Measurements from ENCODE around the gene THRSP.
A peak's percentile ranks its signal among the peaks of the same experiment; 100 is the strongest.
"Not testable (repeated sequence)": the region's sequence is repeated elsewhere in the genome, so short reads cannot be mapped to it uniquely, and the experiment has no call there.

Gene THRSP

DNA sequence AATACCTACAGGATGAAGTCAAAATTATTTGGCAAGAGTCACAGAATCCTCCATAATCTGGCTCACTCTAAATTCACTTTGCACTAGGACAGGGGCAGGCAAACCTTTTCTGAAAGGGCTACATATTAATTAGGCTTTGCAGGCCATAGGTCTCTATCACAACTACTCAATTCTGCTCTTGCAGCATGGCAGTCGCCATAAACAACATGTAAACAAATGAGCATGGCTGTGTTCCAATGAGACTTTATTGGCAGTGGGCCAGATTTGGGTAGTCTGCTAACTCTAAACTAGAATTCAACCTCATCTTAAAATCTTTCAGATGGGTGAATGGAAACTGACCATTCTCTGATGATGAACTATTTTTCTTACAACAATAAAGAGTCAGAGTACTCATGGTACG, 5.8 kb downstream of the THRSP start:
- no peaks in the 10 kb centered on the region for H3K27me3 ChIP-seq (ENCODE audit: insufficient read depth, low read length)
- 100% methylated on average over 2 of the region's 2 CpGs for WGBS

DNA sequence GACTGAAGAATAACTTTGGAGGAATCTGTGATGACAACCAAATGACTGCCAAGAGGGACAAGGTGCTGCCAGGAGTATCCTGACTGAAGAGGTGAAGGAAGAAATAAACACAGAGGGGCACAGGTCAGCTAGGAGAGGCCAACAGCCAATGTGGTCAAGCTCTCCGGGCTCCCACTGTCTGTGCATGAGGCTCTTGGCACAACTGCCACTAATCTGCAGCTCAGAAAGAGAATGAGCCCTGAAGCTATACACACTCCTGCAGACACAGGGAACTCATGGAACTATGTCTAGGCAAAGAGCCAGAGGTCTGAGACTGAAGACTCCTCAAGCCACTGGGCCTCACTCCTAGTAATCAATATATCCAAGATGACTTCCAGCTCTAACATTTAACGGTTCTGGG, 7.0 kb downstream of the THRSP start:
- 96% methylated on average over 2 of the region's 2 CpGs for WGBS
- Histone ChIP-seq H3K9ac (ENCODE audit: low read depth, low read length) (no peak overlapping the region), H3K36me3 (ENCODE audit: insufficient read depth, low read length) (peaks cover 51% of the 10 kb centered on the region), H3K27ac (ENCODE audit: low read depth, low read length) (no peak overlapping the region), H3K9me3 (ENCODE audit: insufficient read depth, low read depth, low read length) (no peaks in the 10 kb centered on the region), H3K4me3 (ENCODE audit: low read length) (no peak overlapping the region), H3K4me1 (ENCODE audit: insufficient read depth, low read length) (no peaks in the 10 kb centered on the region), H3K27me3 (ENCODE audit: insufficient read depth, low read length) (no peaks in the 10 kb centered on the region)

More for the DNA sequence above, 5.8 kb downstream of the THRSP start:
- Histone ChIP-seq H3K9ac (ENCODE audit: low read depth, low read length) (no peak overlapping the region), H3K4me3 (ENCODE audit: low read length) (no peak overlapping the region), H3K4me1 (ENCODE audit: insufficient read depth, low read length) (no peaks in the 10 kb centered on the region), H3K9me3 (ENCODE audit: insufficient read depth, low read depth, low read length) (no peaks in the 10 kb centered on the region), H3K36me3 (ENCODE audit: insufficient read depth, low read length) (peaks cover 51% of the 10 kb centered on the region), H3K27ac (ENCODE audit: low read depth, low read length) (no peak overlapping the region)

DNA sequence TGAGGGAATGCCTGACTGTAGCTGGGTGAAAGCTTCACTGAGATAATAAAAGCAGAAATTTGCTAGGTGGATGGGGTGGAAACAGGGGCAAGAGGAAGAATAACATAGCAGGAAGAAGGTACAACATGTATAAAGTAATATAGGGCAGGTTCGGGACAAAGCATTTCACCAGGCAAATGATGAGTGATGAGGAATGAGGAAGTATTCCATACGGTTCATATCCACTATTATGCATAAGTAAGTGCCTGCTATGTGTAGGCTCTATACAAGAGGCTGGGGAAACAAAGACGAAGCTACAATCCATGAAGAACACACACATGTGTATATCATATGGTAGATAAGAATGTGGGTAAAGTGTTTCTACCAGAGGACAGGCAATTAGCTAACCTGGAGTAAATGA, 8.1 kb downstream of the THRSP start:
- Histone ChIP-seq H3K4me3 (ENCODE audit: low read length) (no peak overlapping the region), H3K9ac (ENCODE audit: low read depth, low read length) (no peak overlapping the region), H3K9me3 (ENCODE audit: insufficient read depth, low read depth, low read length) (no peaks in the 10 kb centered on the region), H3K36me3 (ENCODE audit: insufficient read depth, low read length) (peaks cover 54% of the 10 kb centered on the region), H3K27ac (ENCODE audit: low read depth, low read length) (no peak overlapping the region), H3K4me1 (ENCODE audit: insufficient read depth, low read length) (no peaks in the 10 kb centered on the region), H3K27me3 (ENCODE audit: insufficient read depth, low read length) (no peaks in the 10 kb centered on the region)
- WGBS: 98% methylated on average over 3 of the region's 3 CpGs

DNA sequence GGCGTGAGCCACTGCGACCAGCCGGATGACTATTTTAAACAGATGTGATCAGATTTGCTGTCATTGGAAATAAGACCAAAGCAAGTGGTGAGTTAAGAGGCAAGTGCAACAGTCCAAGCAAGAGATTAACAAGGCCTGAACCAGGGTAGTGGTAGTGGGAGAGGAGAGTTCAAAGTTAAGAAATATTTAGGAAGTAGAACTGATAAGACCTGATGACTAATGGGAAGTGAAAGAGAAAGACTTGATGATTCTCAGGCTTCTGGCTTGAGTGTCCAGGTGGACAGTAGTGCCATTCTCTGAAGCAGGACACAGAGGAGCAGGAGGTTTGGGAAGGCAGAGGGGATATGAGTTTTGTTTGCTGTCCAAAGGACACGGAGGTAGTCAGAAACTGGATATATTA, 8.8 kb downstream of the THRSP start:
- 94% methylated on average over 4 of the region's 4 CpGs for whole genome bisulfite sequencing
- Histone ChIP-seq H3K9me3 (ENCODE audit: insufficient read depth, low read depth, low read length) (no peaks in the 10 kb centered on the region), H3K4me1 (ENCODE audit: insufficient read depth, low read length) (no peaks in the 10 kb centered on the region), H3K27me3 (ENCODE audit: insufficient read depth, low read length) (no peaks in the 10 kb centered on the region), H3K36me3 (ENCODE audit: insufficient read depth, low read length) (peaks cover 52% of the 10 kb centered on the region), H3K9ac (ENCODE audit: low read depth, low read length) (no peak overlapping the region), H3K4me3 (ENCODE audit: low read length) (no peak overlapping the region), H3K27ac (ENCODE audit: low read depth, low read length) (no peak overlapping the region)

DNA sequence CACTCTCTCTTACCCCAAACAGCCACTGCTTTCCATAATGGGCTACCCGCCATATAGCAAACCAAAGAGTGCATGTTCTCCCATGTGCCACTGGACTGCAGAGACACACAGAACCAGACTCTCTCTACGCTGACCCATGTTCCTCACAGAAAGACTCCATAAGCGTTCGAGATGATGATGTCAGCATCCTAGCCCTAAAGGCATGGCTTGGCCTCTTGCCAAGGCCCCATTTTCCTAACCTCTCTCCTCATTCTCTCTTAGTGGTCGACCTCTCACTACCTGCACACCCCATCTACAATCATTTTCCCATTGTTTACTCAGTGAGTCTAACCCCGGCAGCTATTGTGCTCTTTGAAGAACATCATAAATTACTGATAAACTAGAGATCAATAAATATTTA, 11.1 kb downstream of the THRSP start:
- peaks cover 34% of the 10 kb centered on the region for H3K36me3 ChIP-seq (ENCODE audit: insufficient read depth, low read length)
- 92% methylated on average over 6 of the region's 6 CpGs for WGBS
- peaks cover 4% of the 10 kb centered on the region; the same call in 1 of the 2 replicates for H3K4me1 ChIP-seq (ENCODE audit: insufficient read depth, low read length)
- H3K4me3 ChIP-seq (ENCODE audit: low read length): no peak overlapping the region
- H3K9ac ChIP-seq (ENCODE audit: low read depth, low read length): no peak overlapping the region
- H3K9me3 ChIP-seq (ENCODE audit: insufficient read depth, low read depth, low read length): no peaks in the 10 kb centered on the region
- no peaks in the 10 kb centered on the region for H3K27me3 ChIP-seq (ENCODE audit: insufficient read depth, low read length)
- no peak overlapping the region for H3K27ac ChIP-seq (ENCODE audit: low read depth, low read length)

DNA sequence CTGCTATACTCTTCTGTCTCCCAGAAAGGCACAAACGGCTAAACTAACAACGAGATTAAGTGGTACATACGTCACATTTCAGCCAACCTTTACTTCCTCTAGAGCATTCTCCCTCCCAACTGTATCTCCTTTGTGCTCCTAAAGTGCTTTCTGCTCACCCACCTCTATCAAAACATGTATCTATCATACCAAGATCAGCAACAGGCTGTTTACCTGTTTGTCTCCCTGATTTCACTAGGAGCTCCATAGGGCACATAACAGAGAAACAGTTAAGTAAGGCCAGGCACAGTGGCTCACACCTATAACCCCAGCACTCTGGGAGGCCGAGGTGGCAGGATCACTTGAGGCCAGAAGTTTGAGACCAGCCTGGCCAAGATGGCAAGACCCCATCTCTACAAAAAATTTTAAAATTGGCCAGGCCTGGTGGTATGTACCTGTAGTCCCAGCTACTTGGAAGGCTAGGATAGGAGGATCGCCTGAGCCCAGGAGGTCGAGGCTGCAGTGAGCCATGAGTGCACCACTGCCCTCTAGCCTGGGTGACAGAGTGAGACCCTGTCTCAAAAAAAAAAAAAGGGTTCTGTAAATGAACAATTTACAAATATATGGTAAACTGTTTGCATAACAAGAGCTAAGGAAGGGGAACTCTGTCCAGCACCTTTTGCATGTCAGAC, 13.2 kb downstream of the THRSP start:
- H3K27ac ChIP-seq (ENCODE audit: low read depth, low read length): no peak overlapping the region
- no peak overlapping the region for H3K9ac ChIP-seq (ENCODE audit: low read depth, low read length)
- peaks cover 14% of the 10 kb centered on the region for H3K36me3 ChIP-seq (ENCODE audit: insufficient read depth, low read length)
- H3K27me3 ChIP-seq (ENCODE audit: insufficient read depth, low read length): no peaks in the 10 kb centered on the region
- H3K4me3 ChIP-seq (ENCODE audit: low read length): no peak overlapping the region
- H3K9me3 ChIP-seq (ENCODE audit: insufficient read depth, low read depth, low read length): no peaks in the 10 kb centered on the region
- peaks cover 4% of the 10 kb centered on the region; the same call in 1 of the 2 replicates for H3K4me1 ChIP-seq (ENCODE audit: insufficient read depth, low read length)
- WGBS: 90% methylated on average over 6 of the region's 6 CpGs

DNA sequence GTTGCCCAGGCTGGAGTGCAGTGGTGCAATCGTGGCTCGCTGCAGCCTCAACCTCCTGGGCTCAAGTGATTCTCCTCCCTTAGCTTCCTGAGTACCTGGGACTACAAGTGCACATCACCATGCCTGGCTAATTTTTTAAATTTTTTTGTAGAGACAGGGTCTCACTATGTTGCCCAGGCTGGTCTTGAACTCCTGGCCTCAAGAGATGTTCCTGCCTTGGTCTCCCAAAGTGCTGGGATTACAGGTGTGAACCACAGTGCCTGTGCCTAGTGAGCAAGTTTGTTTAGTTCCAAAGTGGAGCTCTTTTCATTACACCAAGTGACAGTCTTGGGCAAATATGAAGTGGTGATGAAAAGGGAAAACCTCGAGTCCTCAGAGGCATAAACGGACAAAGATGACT, 13.9 kb downstream of the THRSP start:
- not testable (repeated sequence) for H3K27me3 ChIP-seq (ENCODE audit: insufficient read depth, low read length); H3K4me1 ChIP-seq (ENCODE audit: insufficient read depth, low read length); H3K36me3 ChIP-seq (ENCODE audit: insufficient read depth, low read length); H3K27ac ChIP-seq (ENCODE audit: low read depth, low read length); H3K9me3 ChIP-seq (ENCODE audit: insufficient read depth, low read depth, low read length); H3K9ac ChIP-seq (ENCODE audit: low read depth, low read length)
- H3K4me3 ChIP-seq (ENCODE audit: low read length): peak overlapping the region; percentile 87; the same call in 1 of the 2 replicates
- WGBS: 94% methylated on average over 4 of the region's 4 CpGs

DNA sequence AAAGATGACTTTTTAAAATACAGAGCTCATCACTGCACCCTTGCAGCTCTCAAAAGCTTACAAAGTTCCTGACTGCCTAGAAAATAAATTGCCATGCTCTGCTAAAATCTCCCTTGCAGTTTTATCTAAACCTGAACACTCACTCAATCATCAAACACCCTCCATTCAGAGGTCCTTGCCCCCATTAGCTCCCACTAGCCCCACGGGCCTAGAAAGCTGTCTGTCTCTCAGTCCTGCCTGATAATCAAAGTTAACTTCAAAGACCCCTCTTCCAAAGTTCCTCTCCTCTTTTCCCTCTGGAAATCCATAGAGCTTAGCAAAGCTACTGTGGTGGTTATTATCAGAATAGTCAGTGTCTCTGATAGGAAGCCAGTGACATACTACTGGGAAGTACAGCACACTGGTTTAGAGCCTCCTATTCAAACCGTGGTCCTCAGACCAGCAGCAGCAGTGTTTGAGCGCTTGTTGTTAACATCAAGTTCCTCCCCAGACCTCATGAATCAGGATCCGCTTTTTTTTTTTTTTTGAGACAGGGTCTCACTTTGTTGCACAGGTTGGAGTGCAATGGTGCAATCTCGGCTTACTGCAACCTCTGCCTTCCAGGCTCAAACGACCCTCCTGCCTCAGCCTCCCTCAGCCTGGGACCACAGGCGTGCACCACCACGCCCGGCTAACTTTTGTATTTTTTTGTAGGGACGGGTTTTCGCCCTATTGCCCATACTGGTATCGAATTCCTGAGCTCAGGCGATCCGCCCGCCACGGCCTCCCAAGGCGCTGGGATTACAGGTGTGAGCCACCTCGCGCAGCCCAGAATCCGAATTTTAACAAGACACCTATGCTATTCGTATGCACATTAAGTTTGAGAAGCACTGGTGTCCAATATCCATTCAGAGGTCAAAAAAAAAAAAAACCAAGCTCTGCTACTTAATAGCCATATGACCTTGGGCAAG, 14.8 kb downstream of the THRSP start:
- Histone ChIP-seq H3K27ac (ENCODE audit: low read depth, low read length) (no peak overlapping the region), H3K9ac (ENCODE audit: low read depth, low read length) (peak overlapping the region; percentile 90)
- 29% methylated on average over 19 of the region's 21 CpGs for WGBS

DNA sequence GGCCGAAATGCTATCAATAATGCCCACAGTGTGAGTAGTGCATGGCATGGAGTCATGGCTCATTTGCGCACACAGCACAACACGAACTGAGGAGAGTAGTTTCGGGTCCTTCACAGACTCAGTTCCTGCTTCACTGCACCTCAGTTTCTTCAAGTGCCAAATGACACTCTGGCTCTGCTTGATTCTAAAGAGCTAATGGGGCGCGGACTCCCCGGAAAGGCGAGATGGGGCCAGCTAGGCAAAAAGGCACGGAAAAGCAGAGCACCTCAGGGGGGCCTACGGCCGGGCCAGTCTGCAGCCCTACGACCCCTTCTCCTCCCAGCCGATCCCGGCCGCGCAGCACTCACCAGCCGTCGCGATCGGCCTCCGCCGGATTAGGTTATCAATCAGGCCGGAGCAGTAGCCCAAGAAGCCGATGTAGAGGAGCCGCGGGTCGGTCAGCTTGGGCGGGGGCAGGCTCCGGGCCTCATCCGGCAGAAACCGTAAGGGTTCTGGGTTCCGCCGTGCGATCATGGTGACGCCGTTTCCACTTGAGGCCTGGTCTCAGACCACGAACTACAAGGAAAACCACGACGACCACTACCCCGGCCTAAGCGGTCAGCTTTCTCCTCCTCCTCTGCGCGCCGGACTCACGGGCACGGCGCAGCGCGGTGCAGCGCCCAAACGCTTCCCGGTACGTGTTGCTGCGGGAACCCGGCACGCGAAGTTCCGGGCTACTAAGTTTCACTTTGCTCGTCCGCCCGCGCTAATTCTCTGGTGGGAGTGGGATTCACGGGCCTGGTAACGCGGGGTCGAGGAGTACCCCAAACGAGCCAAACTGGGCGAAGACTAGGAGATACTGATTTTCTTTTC, 15.8 kb downstream of the THRSP start, which contains the start of gene NDUFC2:
TSS of gene NDUFC2 (minus strand) at position 631 of the 852 bp plus-strand sequence. CDS start at position 513, 118 bp downstream.
- Histone ChIP-seq H3K4me3 (ENCODE audit: low read length) (peak within 1 kb of the TSS; percentile 87), H3K9me3 (ENCODE audit: insufficient read depth, low read depth, low read length) (no peaks in the 10 kb centered on the region), H3K36me3 (ENCODE audit: insufficient read depth, low read length) (peaks cover 5% of the 10 kb centered on the region; the same call in 1 of the 2 replicates), H3K4me1 (ENCODE audit: insufficient read depth, low read length) (peaks cover 4% of the 10 kb centered on the region; the same call in 1 of the 2 replicates), H3K27ac (ENCODE audit: low read depth, low read length) (peak within 1 kb of the TSS; percentile 74), H3K27me3 (ENCODE audit: insufficient read depth, low read length) (no peaks in the 10 kb centered on the region), H3K9ac (ENCODE audit: low read depth, low read length) (peak within 1 kb of the TSS; percentile 90)
- under 1% methylated on average over 68 of the region's 68 CpGs for WGBS

More for the DNA sequence above, 14.8 kb downstream of the THRSP start:
- H3K4me3 ChIP-seq (ENCODE audit: low read length): peak overlapping the region; percentile 87
- peaks cover 4% of the 10 kb centered on the region; the same call in 1 of the 2 replicates for H3K4me1 ChIP-seq (ENCODE audit: insufficient read depth, low read length)
- no peaks in the 10 kb centered on the region for H3K9me3 ChIP-seq (ENCODE audit: insufficient read depth, low read depth, low read length)
- H3K27me3 ChIP-seq (ENCODE audit: insufficient read depth, low read length): no peaks in the 10 kb centered on the region
- H3K36me3 ChIP-seq (ENCODE audit: insufficient read depth, low read length): peaks cover 5% of the 10 kb centered on the region; the same call in 1 of the 2 replicates

DNA sequence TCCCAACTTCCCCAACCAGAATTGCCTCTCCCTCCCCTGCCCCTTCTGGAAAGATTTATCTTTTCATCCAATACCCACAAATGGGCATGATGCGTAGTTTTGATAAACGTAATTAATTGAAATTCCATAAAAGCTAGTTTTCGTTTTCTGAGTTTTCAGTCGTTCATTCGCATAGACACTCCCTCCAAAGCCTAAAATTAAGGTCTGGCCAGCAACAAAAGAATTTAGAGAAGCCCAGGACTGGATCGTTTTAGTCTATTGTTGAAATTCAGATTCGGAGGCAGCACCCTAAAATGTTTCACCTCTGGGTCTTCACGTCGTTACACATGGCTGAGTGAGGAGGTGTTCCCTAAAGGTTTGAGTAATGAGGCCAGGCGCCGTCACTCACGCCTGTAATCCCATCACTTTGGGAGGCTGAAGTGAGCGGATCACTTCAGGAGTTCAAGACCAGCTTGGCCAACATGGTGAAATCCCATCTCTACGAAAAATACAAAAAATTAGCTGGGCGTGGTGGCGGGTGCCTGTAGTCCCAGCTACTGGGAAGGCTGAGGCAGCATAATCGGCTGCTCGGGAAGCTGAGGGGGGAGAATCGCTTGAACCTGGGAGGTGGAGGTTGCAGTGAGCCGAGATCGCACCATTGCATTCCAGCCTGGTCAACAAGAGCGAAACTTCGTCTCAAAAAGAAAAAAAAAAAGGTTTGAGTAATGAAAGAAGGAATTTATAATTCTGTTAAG, 16.6 kb downstream of the THRSP start:
- Histone ChIP-seq H3K9ac (ENCODE audit: low read depth, low read length) (peak overlapping the region; percentile 90), H3K4me3 (ENCODE audit: low read length) (peak overlapping the region; percentile 87), H3K4me1 (ENCODE audit: insufficient read depth, low read length) (peaks cover 4% of the 10 kb centered on the region; the same call in 1 of the 2 replicates), H3K36me3 (ENCODE audit: insufficient read depth, low read length) (peaks cover 5% of the 10 kb centered on the region; the same call in 1 of the 2 replicates), H3K27me3 (ENCODE audit: insufficient read depth, low read length) (no peaks in the 10 kb centered on the region), H3K9me3 (ENCODE audit: insufficient read depth, low read depth, low read length) (no peaks in the 10 kb centered on the region), H3K27ac (ENCODE audit: low read depth, low read length) (peak overlapping the region; percentile 74; the same call in 1 of the 2 replicates)
- WGBS: 77% methylated on average over 23 of the region's 23 CpGs

Data from HUES64 (cell line).